ENCODE measurements around the gene ENDOV.
A peak's percentile ranks its signal among the peaks of the same experiment; 100 is the strongest.

Gene ENDOV

GRCh38 chr17:80438806-80439205 is 23.8 kb downstream of the ENDOV start:
- in situ Hi-C loops (cut with MboI; ENCODE audit: low sequenced_read_pairs), result no loop called here
- no peak for DNase-seq (ENCODE audit: low spot score in 2 of 2)
- Histone ChIP-seq H3K4me1 (no peaks in the 10 kb centered on the region), H3K4me3 (no peak overlapping the region), H3K36me3 (replicated peaks) (no peaks in the 10 kb centered on the region), H3K27me3 (ENCODE audit: low read depth) (peaks cover 13% of the 10 kb centered on the region), H3K9me3 (no peaks in the 10 kb centered on the region)

DNA sequence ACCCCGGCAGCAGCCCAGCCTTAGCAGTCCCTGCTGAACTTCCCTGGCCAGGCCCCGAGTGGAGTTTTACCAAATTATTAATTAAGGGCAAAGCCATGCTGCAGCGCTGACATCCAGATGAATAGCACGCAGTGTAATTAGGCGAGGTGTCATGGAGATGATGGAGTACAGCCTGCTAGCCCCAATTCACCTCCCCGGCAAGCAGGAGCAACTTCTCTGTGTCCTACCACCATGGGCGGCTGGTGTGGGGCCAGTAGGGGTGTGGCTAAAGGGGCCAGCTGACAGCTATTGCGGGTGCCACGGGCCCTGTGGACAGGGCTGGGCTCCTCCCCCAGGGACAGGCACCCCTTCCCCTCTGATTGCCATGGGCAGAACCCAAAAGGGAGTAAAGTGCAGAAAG is 24.5 kb downstream of the ENDOV start:
- in situ Hi-C loops (cut with MboI; ENCODE audit: low sequenced_read_pairs), result no loop called here
- Histone ChIP-seq H3K4me1 (no peaks in the 10 kb centered on the region), H3K27me3 (ENCODE audit: low read depth) (peaks cover 13% of the 10 kb centered on the region), H3K9me3 (no peaks in the 10 kb centered on the region), H3K4me3 (no peak overlapping the region), H3K36me3 (replicated peaks) (no peaks in the 10 kb centered on the region)
- no peak for DNase-seq (ENCODE audit: low spot score in 2 of 2)

DNA sequence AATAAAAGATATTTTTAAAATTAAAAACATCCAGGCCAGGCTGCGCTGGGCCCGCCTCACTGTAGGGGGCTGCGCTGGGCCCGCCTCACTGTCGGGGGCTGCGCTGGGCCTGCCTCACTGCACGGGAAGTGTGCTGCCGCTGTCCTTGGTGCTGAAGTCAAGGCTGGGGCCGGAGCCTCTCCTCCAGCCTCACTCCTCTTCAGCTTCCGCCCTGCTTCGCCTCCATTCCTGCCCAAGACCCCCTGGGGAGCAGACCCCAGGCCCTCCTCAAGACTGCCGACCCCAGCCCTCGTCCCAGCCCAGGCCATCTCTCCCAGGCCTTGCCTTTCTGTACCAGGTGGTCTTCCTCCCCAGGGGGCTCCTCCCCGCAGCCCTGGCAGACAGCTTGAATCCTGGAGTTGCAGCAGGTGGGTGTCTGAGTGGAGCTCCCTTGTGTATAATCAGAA is 26.2 kb downstream of the ENDOV start:
- in situ Hi-C loops (cut with MboI; ENCODE audit: low sequenced_read_pairs), result no loop called here

GRCh38 chr17:80441598-80442322 is 26.8 kb downstream of the ENDOV start:
- Histone ChIP-seq H3K9me3 (no peaks in the 10 kb centered on the region), H3K36me3 (replicated peaks) (no peaks in the 10 kb centered on the region), H3K27me3 (ENCODE audit: low read depth) (peaks cover 4% of the 10 kb centered on the region), H3K4me1 (no peaks in the 10 kb centered on the region), H3K4me3 (no peak overlapping the region)
- DNase-seq (ENCODE audit: low spot score in 2 of 2), result no peak
- in situ Hi-C loops (cut with MboI; ENCODE audit: low sequenced_read_pairs), result no loop called here

More for the DNA sequence above, 26.2 kb downstream of the ENDOV start:
- peak; percentile 19 to 88 for DNase-seq (ENCODE audit: low spot score in 2 of 2)
- H3K4me3 ChIP-seq, result no peak overlapping the region
- H3K27me3 ChIP-seq (ENCODE audit: low read depth), result peaks cover 10% of the 10 kb centered on the region
- H3K36me3 ChIP-seq (replicated peaks), result no peaks in the 10 kb centered on the region
- H3K9me3 ChIP-seq, result no peaks in the 10 kb centered on the region
- no peaks in the 10 kb centered on the region for H3K4me1 ChIP-seq

GRCh38 chr17:80442323-80442659 is 27.3 kb downstream of the ENDOV start:
- Histone ChIP-seq H3K4me1 (no peaks in the 10 kb centered on the region), H3K9me3 (no peaks in the 10 kb centered on the region), H3K4me3 (no peak overlapping the region), H3K36me3 (replicated peaks) (no peaks in the 10 kb centered on the region), H3K27me3 (ENCODE audit: low read depth) (peaks cover 3% of the 10 kb centered on the region; the same call in 1 of the 2 replicates)
- no peak for DNase-seq (ENCODE audit: low spot score in 2 of 2)
- in situ Hi-C loops (cut with MboI; ENCODE audit: low sequenced_read_pairs), result no loop called here

- Histone ChIP-seq H3K4me1 (no peaks in the 10 kb centered on the region), H3K4me3 (no peak overlapping the region), H3K27me3 (ENCODE audit: low read depth) (0 out of 2 replicates have a peak, but pooled peaks cover 3% of the 10 kb centered on the region), H3K9me3 (no peaks in the 10 kb centered on the region), H3K36me3 (replicated peaks) (no peaks in the 10 kb centered on the region)
- DNase-seq (ENCODE audit: low spot score in 2 of 2), result no peak
- in situ Hi-C loops (cut with MboI; ENCODE audit: low sequenced_read_pairs), result no loop called here
These were observed 27.8 kb downstream of the ENDOV start for GRCh38 chr17:80442764-80443163.

DNA sequence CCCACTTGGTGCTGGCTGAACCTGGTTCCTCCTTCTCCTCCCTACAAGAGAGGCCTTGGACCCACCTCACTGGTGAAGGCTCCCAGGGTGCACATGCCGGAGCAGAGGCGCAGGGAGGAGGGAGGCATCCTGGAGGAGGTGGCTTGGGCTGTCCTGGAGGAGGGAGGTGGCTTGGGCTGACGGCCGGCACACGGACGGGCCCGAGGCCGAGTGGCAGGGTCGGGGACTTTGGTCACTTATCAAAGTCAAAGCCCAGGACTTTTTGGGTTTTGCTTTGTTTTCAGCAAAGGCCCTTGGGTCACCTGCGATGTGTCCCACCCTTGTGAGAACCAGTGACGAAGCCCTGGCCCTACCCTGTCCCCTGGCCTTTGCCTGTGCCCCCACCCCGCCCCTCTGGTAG is 28.5 kb downstream of the ENDOV start:
- Histone ChIP-seq H3K4me1 (no peaks in the 10 kb centered on the region), H3K9me3 (no peaks in the 10 kb centered on the region), H3K36me3 (replicated peaks) (no peaks in the 10 kb centered on the region), H3K4me3 (no peak overlapping the region), H3K27me3 (ENCODE audit: low read depth) (0 out of 2 replicates have a peak, but pooled peaks cover 6% of the 10 kb centered on the region)
- DNase-seq (ENCODE audit: low spot score in 2 of 2), result no peak
- in situ Hi-C loops (cut with MboI; ENCODE audit: low sequenced_read_pairs), result no loop called here

DNA sequence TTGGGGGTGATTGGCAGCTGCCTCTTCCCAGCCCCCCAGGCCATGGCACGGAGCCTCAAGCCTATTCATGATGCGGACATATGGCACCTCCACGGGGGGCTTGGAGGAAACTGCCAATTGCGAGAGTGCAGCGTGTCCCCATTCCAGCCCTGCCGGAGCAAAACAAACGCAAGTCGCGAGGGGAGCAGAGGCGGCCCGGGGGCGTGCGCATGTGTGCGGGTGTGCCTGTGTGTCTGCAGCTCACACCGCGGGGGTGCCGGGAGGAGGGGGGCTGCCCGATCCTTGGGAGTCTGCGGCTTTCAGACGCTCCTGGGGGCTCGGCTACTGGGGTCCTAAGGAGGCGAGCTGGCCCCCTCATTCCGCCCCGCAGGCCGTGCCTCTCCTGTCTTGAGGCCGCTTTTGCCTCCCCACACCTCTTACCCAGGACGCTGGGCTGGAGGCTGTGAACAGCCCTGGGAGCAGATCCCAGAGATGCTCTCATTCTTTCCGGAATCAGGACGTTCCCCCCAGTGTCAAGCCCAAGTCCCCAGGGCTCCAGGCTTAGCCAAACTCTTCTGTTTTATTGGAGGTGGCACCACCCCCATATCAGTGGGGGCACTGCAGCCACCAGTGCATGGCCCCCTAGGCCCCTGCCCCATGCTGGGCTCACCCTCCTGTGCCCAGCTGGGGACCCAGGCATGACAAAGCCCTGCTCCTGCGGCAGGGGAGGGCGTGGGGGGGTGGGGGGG is 29.1 kb downstream of the ENDOV start:
- in situ Hi-C loops (cut with MboI; ENCODE audit: low sequenced_read_pairs), result no loop called here

DNA sequence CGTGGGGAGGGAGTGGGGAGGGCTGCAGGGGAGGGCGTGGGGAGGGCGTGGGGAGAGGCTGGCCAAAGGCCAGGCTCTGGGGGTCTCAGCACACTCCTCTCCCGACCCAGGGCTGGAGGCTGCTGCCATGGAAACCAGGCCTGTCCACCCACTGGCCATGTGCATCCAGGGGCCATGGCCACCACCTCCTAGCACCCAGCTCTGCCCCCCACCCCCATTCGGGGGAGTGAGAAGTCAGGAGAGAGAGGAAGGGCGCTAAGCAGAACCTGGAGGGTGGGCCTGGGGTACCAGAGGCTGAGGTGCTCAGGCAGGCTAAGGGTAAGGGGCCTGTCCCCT is 29.6 kb downstream of the ENDOV start:
- Histone ChIP-seq H3K27me3 (ENCODE audit: low read depth) (0 out of 2 replicates have a peak, but pooled peaks cover 6% of the 10 kb centered on the region), H3K4me1 (no peaks in the 10 kb centered on the region), H3K4me3 (no peak overlapping the region), H3K36me3 (replicated peaks) (no peaks in the 10 kb centered on the region), H3K9me3 (no peaks in the 10 kb centered on the region)
- DNase-seq (ENCODE audit: low spot score in 2 of 2), result no peak
- in situ Hi-C loops (cut with MboI; ENCODE audit: low sequenced_read_pairs), result no loop called here

More for the DNA sequence above, 29.1 kb downstream of the ENDOV start:
- 0 out of 2 replicates have a peak, but pooled peaks cover 6% of the 10 kb centered on the region for H3K27me3 ChIP-seq (ENCODE audit: low read depth)
- H3K9me3 ChIP-seq, result no peaks in the 10 kb centered on the region
- no peaks in the 10 kb centered on the region for H3K36me3 ChIP-seq (replicated peaks)
- H3K4me1 ChIP-seq, result no peaks in the 10 kb centered on the region
- no peak for DNase-seq (ENCODE audit: low spot score in 2 of 2)
- no peak overlapping the region for H3K4me3 ChIP-seq

DNA sequence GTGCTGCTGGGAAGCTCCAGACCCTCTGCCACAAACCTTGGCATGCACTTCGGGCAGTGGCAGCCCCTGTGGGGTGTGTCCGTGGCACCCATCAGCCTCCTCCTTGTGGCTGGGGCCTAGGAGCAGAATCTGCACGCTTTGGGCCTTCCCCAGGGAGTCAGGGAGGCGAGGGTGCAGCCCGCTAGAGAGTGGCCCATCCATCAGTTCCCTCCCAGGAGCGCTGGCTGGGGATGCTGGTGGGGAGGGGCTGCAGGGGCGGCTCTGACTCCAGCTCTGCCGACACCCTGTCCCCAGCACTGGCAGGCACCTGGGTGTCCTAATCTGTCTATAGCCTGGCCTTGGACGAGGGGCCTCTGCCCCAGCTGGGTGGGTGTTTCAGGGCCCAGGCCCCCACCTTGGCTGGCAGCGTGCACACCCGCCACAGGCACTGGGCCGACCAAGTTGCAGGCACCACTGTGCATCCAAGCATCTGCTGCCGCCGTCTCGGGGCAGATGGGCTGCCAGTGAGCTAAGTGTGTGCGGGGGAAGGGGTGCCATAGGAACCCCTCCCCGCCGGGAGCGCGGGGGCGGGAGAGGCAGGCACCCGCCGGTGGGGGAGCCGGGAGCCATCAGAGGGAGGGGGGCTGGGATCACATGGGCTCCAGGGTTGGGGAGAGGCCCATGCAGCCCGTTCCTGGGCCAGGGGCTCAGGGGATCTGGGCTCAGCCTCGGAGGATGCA is 30.2 kb downstream of the ENDOV start:
- no peaks in the 10 kb centered on the region for H3K36me3 ChIP-seq (replicated peaks)

DNA sequence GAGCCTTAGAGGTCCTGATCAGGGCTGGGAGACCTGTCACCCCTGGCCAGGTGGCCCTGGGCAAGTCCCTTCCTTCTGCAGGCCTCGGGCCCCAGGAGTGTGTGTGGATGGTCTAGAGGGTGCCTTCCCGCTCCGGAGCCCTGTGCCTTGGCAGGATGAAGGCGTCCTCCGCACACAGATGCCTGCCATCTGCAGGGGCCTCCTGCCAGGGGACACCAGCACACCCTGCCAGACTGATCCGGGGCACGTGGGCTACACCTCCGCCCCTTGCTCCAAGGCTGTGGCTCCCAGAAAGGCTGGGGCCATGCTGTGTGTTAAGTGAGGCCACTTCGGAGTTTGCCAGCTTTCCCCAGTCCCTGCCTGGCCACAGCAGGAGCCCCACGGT is 30.8 kb downstream of the ENDOV start:
- no peak overlapping the region for H3K4me3 ChIP-seq
- in situ Hi-C loops (cut with MboI; ENCODE audit: low sequenced_read_pairs), result no loop called here

More for the DNA sequence above, 30.2 kb downstream of the ENDOV start:
- DNase-seq (ENCODE audit: low spot score in 2 of 2), result no peak
- Histone ChIP-seq H3K27me3 (ENCODE audit: low read depth) (0 out of 2 replicates have a peak, but pooled peaks cover 6% of the 10 kb centered on the region), H3K4me1 (no peaks in the 10 kb centered on the region), H3K9me3 (no peaks in the 10 kb centered on the region), H3K4me3 (no peak overlapping the region)
- in situ Hi-C loops (cut with MboI; ENCODE audit: low sequenced_read_pairs), result no loop called here

GRCh38 chr17:80446645-80447405 is 31.9 kb downstream of the ENDOV start:
- H3K4me3 ChIP-seq, result no peak overlapping the region
- in situ Hi-C loops (cut with MboI; ENCODE audit: low sequenced_read_pairs), result no loop called here
- no peaks in the 10 kb centered on the region for H3K9me3 ChIP-seq
- H3K27me3 ChIP-seq (ENCODE audit: low read depth), result 0 out of 2 replicates have a peak, but pooled peaks cover 6% of the 10 kb centered on the region
- no peaks in the 10 kb centered on the region for H3K4me1 ChIP-seq
- DNase-seq (ENCODE audit: low spot score in 2 of 2), result no peak
- no peaks in the 10 kb centered on the region for H3K36me3 ChIP-seq (replicated peaks)

More for the DNA sequence above, 30.8 kb downstream of the ENDOV start:
- Histone ChIP-seq H3K9me3 (no peaks in the 10 kb centered on the region), H3K36me3 (replicated peaks) (no peaks in the 10 kb centered on the region), H3K4me1 (no peaks in the 10 kb centered on the region), H3K27me3 (ENCODE audit: low read depth) (0 out of 2 replicates have a peak, but pooled peaks cover 6% of the 10 kb centered on the region)
- no peak for DNase-seq (ENCODE audit: low spot score in 2 of 2)

- no peaks in the 10 kb centered on the region for H3K4me1 ChIP-seq
- in situ Hi-C loops (cut with MboI; ENCODE audit: low sequenced_read_pairs), result no loop called here
- no peak overlapping the region for H3K4me3 ChIP-seq
- H3K27me3 ChIP-seq (ENCODE audit: low read depth), result 0 out of 2 replicates have a peak, but pooled peaks cover 6% of the 10 kb centered on the region
- H3K36me3 ChIP-seq (replicated peaks), result no peaks in the 10 kb centered on the region
- no peak for DNase-seq (ENCODE audit: low spot score in 2 of 2)
- no peaks in the 10 kb centered on the region for H3K9me3 ChIP-seq
These were observed 32.8 kb downstream of the ENDOV start for GRCh38 chr17:80447790-80448189.

All from HAP-1 (cell line).